Measurements from ENCODE around the gene HJV.

The HJV gene

GRCh38 chr1:146021050-146021445, 487 bp downstream of the HJV start:
- DNase-seq, result no peak

- no peak for DNase-seq
Measured at GRCh38 chr1:146020058-146021049, 1.2 kb downstream of the HJV start.

GRCh38 chr1:146019231-146020057, 2.1 kb downstream of the HJV start:
- no peak for DNase-seq

- DNase-seq, result no peak
Measured at GRCh38 chr1:146016891-146017290, 4.6 kb downstream of the HJV start.

GRCh38 chr1:146013559-146013922, 8.0 kb downstream of the HJV start:
- no peak for DNase-seq

GRCh38 chr1:146012703-146013558, 8.6 kb downstream of the HJV start:
- peak; percentile 62 for DNase-seq

GRCh38 chr1:146010126-146010738, 11.3 kb downstream of the HJV start:
- no peak for DNase-seq

GRCh38 chr1:146007489-146008133, 13.9 kb downstream of the HJV start:
- no peak for DNase-seq

GRCh38 chr1:146001709-146002108, 19.8 kb downstream of the HJV start:
- DNase-seq, result no peak

GRCh38 chr1:145999321-146000024, 22.1 kb downstream of the HJV start:
- DNase-seq, result peak; percentile 54

GRCh38 chr1:145997718-145998023, 23.9 kb downstream of the HJV start:
- DNase-seq, result no peak

- peak; percentile 64 for DNase-seq
Measured at GRCh38 chr1:145997016-145997717, 24.4 kb downstream of the HJV start.

- peak; percentile 92 for DNase-seq
Measured at GRCh38 chr1:145996433-145997015, 25.0 kb downstream of the HJV start, which contains the start of gene TXNIP. Gene TXNIP (minus strand): TSS chr1:145996579. CDS start chr1:145996266, 313 bp downstream.

GRCh38 chr1:145995964-145996432, 25.5 kb downstream of the HJV start:
- DNase-seq, result no peak

GRCh38 chr1:145995148-145995881, 26.2 kb downstream of the HJV start:
- no peak for DNase-seq

GRCh38 chr1:145994391-145995120, 27.0 kb downstream of the HJV start:
- no peak for DNase-seq

GRCh38 chr1:145993618-145994390, 27.7 kb downstream of the HJV start:
- DNase-seq, result no peak

Measured in activated gamma-delta T cell treated with Interleukin-2 at 50 U/mL for 16 hours (primary cell).